ENCODE results near the gene EFCAB11.

EFCAB11 gene

GRCh38 chr14:89963288-89963978, 8.9 kb upstream of the EFCAB11 start:
- Histone ChIP-seq H3K79me2 (ENCODE audit: low read length) (peaks cover 16% of the 10 kb centered on the region), H2AFZ (ENCODE audit: low read length) (no peak overlapping the region)

GRCh38 chr14:89960914-89961313, 6.4 kb upstream of the EFCAB11 start:
- Histone ChIP-seq H3K4me2 (ENCODE audit: low read depth, low read length) (peak overlapping the region; percentile 18; the same call in 1 of the 2 replicates), H3K27me3 (replicated peaks; ENCODE audit: insufficient read depth, low read length) (no peaks in the 10 kb centered on the region), H3K27ac (ENCODE audit: low read length) (no peak overlapping the region), H4K20me1 (ENCODE audit: insufficient read depth, low read length) (no peaks in the 10 kb centered on the region), H3F3A (ENCODE audit: insufficient read depth, low read length) (peaks cover 29% of the 10 kb centered on the region), H3K9ac (ENCODE audit: low read length) (no peak overlapping the region), H3K4me1 (ENCODE audit: low read length) (peaks cover 21% of the 10 kb centered on the region), H3K36me3 (replicated peaks; ENCODE audit: insufficient read depth, low read length) (no peaks in the 10 kb centered on the region), H3K4me3 (ENCODE audit: low read length) (no peak overlapping the region), H2AFZ (ENCODE audit: low read length) (no peak overlapping the region), H3K79me2 (ENCODE audit: low read length) (peaks cover 32% of the 10 kb centered on the region), H3K9me3 (replicated peaks; ENCODE audit: insufficient read depth, low read length) (no peaks in the 10 kb centered on the region), H3K9me2 (replicated peaks; ENCODE audit: insufficient read depth, low read length) (no peaks in the 10 kb centered on the region)
- no peak for DNase-seq
- TF ChIP-seq EZH2phosphoT487 (IDR thresholded peaks at IDR 0.05; ENCODE audit: low read length): no peak

More at GRCh38 chr14:89963288-89963978, 8.9 kb upstream of the EFCAB11 start:
- H3K4me2 ChIP-seq (ENCODE audit: low read depth, low read length): no peak overlapping the region
- no peaks in the 10 kb centered on the region for H3K9me3 ChIP-seq (replicated peaks; ENCODE audit: insufficient read depth, low read length)
- no peaks in the 10 kb centered on the region for H3K27me3 ChIP-seq (replicated peaks; ENCODE audit: insufficient read depth, low read length)
- no peak overlapping the region for H3K27ac ChIP-seq (ENCODE audit: low read length)
- H3K4me3 ChIP-seq (ENCODE audit: low read length): no peak overlapping the region
- no peaks in the 10 kb centered on the region for H3K36me3 ChIP-seq (replicated peaks; ENCODE audit: insufficient read depth, low read length)
- no peaks in the 10 kb centered on the region for H3K9me2 ChIP-seq (replicated peaks; ENCODE audit: insufficient read depth, low read length)
- TF ChIP-seq EZH2phosphoT487 (IDR thresholded peaks at IDR 0.05; ENCODE audit: low read length) (no peak), CTCF (IDR thresholded peaks at IDR 0.05; ENCODE audit: low read length) (no peak), EZH2 (optimal IDR thresholded peaks at IDR 0.05; ENCODE audit: low read depth, low read length) (no peak)
- peaks cover 18% of the 10 kb centered on the region for H3K4me1 ChIP-seq (ENCODE audit: low read length)
- peaks cover 20% of the 10 kb centered on the region; the same call in 1 of the 2 replicates for H3F3A ChIP-seq (ENCODE audit: insufficient read depth, low read length)
- DNase-seq: no peak
- H3K9ac ChIP-seq (ENCODE audit: low read length): no peak overlapping the region
- no peaks in the 10 kb centered on the region for H4K20me1 ChIP-seq (ENCODE audit: insufficient read depth, low read length)

- TF ChIP-seq CTCF (IDR thresholded peaks at IDR 0.05; ENCODE audit: low read length) (no peak), EZH2phosphoT487 (IDR thresholded peaks at IDR 0.05; ENCODE audit: low read length) (no peak), EZH2 (optimal IDR thresholded peaks at IDR 0.05; ENCODE audit: low read depth, low read length) (no peak)
- Histone ChIP-seq H3K9me3 (replicated peaks; ENCODE audit: insufficient read depth, low read length) (no peaks in the 10 kb centered on the region), H3K9me2 (replicated peaks; ENCODE audit: insufficient read depth, low read length) (no peaks in the 10 kb centered on the region), H3K79me2 (ENCODE audit: low read length) (peaks cover 32% of the 10 kb centered on the region), H3K9ac (ENCODE audit: low read length) (0 out of 2 replicates have a peak overlapping the region, but pooled peaks have one; percentile 10), H3K4me1 (ENCODE audit: low read length) (peaks cover 21% of the 10 kb centered on the region), H3K4me3 (ENCODE audit: low read length) (no peak overlapping the region), H3K36me3 (replicated peaks; ENCODE audit: insufficient read depth, low read length) (no peaks in the 10 kb centered on the region), H3K27me3 (replicated peaks; ENCODE audit: insufficient read depth, low read length) (no peaks in the 10 kb centered on the region), H3K27ac (ENCODE audit: low read length) (peak overlapping the region; percentile 58; the same call in 1 of the 2 replicates), H2AFZ (ENCODE audit: low read length) (no peak overlapping the region), H3K4me2 (ENCODE audit: low read depth, low read length) (peak overlapping the region; percentile 18; the same call in 1 of the 2 replicates), H3F3A (ENCODE audit: insufficient read depth, low read length) (peaks cover 33% of the 10 kb centered on the region), H4K20me1 (ENCODE audit: insufficient read depth, low read length) (no peaks in the 10 kb centered on the region)
- DNase-seq: peak; percentile 65
These were observed 5.4 kb upstream of the EFCAB11 start for GRCh38 chr14:89959853-89960445.

Measured in MM.1S (cell line).